ENCODE measurements around the gene CACNA1C. TPM values are rescaled to one million over a fixed set of nuclear protein-coding genes. Genes with fewer than 3 reads are reported as not detected.

CACNA1C gene
- total RNA-seq, 4 donors from 2014 or later, result 1.5 to 13.5 (median 2.1) TPM

- peaks cover 0 to 8% (median 0%) of the 10 kb centered on the region in 4 donors for H3K27me3 ChIP-seq
- DNase-seq, result no peak
- no peaks in the 10 kb centered on the region for H3K9me3 ChIP-seq
- intact Hi-C loops (cut with DNase I), result no loop called here
- no peak overlapping the region for H3K4me3 ChIP-seq
- 53 to 59% methylated on average over 3 of the region's 3 CpGs for WGBS, 2 donors
- TF ChIP-seq CTCF (IDR thresholded peaks at IDR 0.05), result no peak
- TF ChIP-seq POLR2A (IDR thresholded peaks at IDR 0.05), result no peak
- H3K27ac ChIP-seq, result no peak overlapping the region
- H3K4me1 ChIP-seq, result no peaks in the 10 kb centered on the region
- no peaks in the 10 kb centered on the region for H3K36me3 ChIP-seq
These were observed 179.2 kb downstream of the CACNA1C start for GRCh38 chr12:2231956-2232355.

DNA sequence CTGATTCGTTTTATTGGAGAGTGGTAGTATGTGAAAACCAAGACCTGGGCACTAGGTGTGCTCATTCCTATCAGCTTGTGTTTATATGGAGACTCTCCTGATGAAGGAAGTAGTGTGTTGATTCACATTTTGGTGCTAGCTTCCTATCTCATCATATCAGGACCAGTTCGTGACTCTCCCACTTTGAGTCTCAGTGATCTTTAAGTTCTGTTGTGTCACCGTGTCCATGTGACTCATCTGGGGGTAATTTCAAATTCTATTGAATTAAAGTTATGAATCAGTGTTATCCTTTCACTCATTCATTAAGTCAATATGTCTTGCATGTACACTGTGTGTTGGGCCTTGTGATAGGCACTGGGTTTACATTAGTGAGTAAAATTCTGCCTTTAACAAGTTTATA, 180.2 kb downstream of the CACNA1C start:
- Histone ChIP-seq H3K36me3 (no peaks in the 10 kb centered on the region), H3K27me3 (peaks cover 0 to 5% (median 0%) of the 10 kb centered on the region in 4 donors), H3K4me3 (no peak overlapping the region), H3K27ac (no peak overlapping the region), H3K4me1 (no peaks in the 10 kb centered on the region), H3K9me3 (no peaks in the 10 kb centered on the region)
- DNase-seq, result no peak
- TF ChIP-seq POLR2A (IDR thresholded peaks at IDR 0.05) (no peak), CTCF (IDR thresholded peaks at IDR 0.05) (no peak)
- intact Hi-C loops (cut with DNase I), result no loop called here
- WGBS, 2 donors, result 38 to 52% methylated on average over 3 of the region's 3 CpGs

DNA sequence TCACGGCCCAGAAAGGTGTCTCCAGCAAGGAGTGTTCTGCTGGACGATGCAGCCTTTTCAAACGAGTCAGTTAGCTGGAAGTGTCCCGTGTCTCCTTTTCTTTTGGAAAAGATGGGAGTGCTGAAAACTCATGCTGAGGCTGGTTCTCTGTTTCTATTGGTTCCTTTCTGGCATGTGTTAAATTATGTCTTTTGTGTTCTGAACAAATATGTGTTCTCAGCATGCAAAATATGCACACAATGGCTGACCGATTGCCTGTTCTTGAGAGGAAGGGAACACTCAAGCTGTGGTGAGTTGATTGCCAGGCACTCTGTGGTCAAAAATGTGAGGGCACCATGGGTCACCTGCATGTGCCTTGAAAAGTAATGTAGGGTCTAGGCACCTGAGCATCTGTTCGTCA, 181.3 kb downstream of the CACNA1C start:
- 82% methylated on average over 6 of the region's 6 CpGs for WGBS, 2 donors
- intact Hi-C loops (cut with DNase I), result no loop called here
- Histone ChIP-seq H3K4me1 (no peaks in the 10 kb centered on the region), H3K4me3 (no peak overlapping the region), H3K36me3 (no peaks in the 10 kb centered on the region), H3K27me3 (no peaks in the 10 kb centered on the region), H3K9me3 (no peaks in the 10 kb centered on the region), H3K27ac (no peak overlapping the region)
- DNase-seq, result no peak
- no peak for TF ChIP-seq POLR2A (IDR thresholded peaks at IDR 0.05)
- no peak for TF ChIP-seq CTCF (IDR thresholded peaks at IDR 0.05)

DNA sequence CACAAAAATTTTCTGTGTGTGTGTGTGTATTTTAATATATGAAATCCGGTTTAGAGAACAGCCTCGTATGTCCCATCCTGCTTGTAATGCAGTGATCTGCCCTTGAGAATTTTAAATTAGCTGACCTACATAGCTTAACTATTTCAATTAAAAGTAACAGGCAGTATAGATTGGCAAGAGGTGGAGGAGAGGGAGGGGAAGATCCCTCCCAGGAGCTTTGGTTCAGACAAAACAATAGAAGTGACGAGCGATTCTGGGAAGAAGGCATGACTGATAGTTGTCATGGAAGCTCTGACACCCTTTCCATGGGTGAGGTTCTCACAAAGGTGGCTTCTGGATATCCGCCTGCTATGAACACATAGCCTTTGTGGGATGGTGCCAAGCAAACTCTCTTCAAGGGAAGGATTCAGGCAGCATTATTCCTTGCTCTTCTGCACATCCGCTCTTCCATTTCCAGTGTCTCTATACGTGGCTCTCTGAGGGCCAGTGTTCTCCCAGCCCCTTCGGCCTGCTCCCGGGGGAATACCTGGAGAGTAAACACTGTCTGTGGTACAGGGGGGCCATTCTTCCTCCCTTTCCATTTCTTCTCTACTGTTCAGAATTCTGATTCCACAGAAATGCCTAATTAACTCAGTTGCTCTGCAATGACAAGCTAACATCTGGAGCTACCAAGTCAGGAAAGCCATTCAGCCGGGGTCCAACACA, 182.0 kb downstream of the CACNA1C start:
- WGBS, 2 donors, result 78 to 82% methylated on average over 10 of the region's 10 CpGs
- Histone ChIP-seq H3K27me3 (no peaks in the 10 kb centered on the region), H3K9me3 (no peaks in the 10 kb centered on the region), H3K4me3 (no peak overlapping the region), H3K36me3 (no peaks in the 10 kb centered on the region), H3K4me1 (peaks cover 0 to 6% (median 0%) of the 10 kb centered on the region in 3 donors), H3K27ac (no peak overlapping the region)
- TF ChIP-seq POLR2A (IDR thresholded peaks at IDR 0.05) (no peak), CTCF (IDR thresholded peaks at IDR 0.05) (no peak)
- DNase-seq, result no peak
- intact Hi-C loops (cut with DNase I), result no loop called here

- TF ChIP-seq CTCF (IDR thresholded peaks at IDR 0.05), result no peak
- TF ChIP-seq POLR2A (IDR thresholded peaks at IDR 0.05), result no peak
- Histone ChIP-seq H3K4me3 (no peak overlapping the region), H3K4me1 (peaks cover 0 to 6% (median 0%) of the 10 kb centered on the region in 3 donors), H3K36me3 (no peaks in the 10 kb centered on the region), H3K27me3 (no peaks in the 10 kb centered on the region), H3K27ac (no peak overlapping the region), H3K9me3 (no peaks in the 10 kb centered on the region)
- intact Hi-C loops (cut with DNase I), result no loop called here
- WGBS, 2 donors, result 87 to 89% methylated on average over 4 to 5 of the region's 5 CpGs
- DNase-seq, result no peak
These were observed 183.9 kb downstream of the CACNA1C start for GRCh38 chr12:2236506-2237294.

Measured in esophagus squamous epithelium (tissue), 5 donors.